HG02884 (cell line): ENCODE measurements around the gene CNTF.

Experiments
- ATAC-seq: cut with Tn5 transposase; IDR thresholded peaks from one replicate; pipeline ENCODE4 v1.9.1; 2021; ENCODE audit warnings: mild to moderate bottlenecking, moderate library complexity; ENCODE audit not compliant: unreplicated experiment

Gene CNTF

GRCh38 chr11:58641803-58642581, 19.5 kb downstream of the CNTF start:
- ATAC-seq: no peak

GRCh38 chr11:58645854-58646253, 23.4 kb downstream of the CNTF start:
- ATAC-seq: no peak

- peak; percentile 75 for ATAC-seq
Measured at GRCh38 chr11:58647141-58647699, 24.8 kb downstream of the CNTF start.

- ATAC-seq: no peak
Measured at GRCh38 chr11:58647866-58648265, 25.4 kb downstream of the CNTF start.

- ATAC-seq: no peak
Measured at GRCh38 chr11:58649623-58650022, 27.2 kb downstream of the CNTF start.

GRCh38 chr11:58650496-58650895, 28.0 kb downstream of the CNTF start:
- no peak for ATAC-seq

- no peak for ATAC-seq
Measured at GRCh38 chr11:58652726-58653280, 30.3 kb downstream of the CNTF start.

- peak; percentile 92 for ATAC-seq
Measured at GRCh38 chr11:58654079-58654907, 31.8 kb downstream of the CNTF start.

GRCh38 chr11:58654908-58655296, 32.4 kb downstream of the CNTF start:
- ATAC-seq: no peak

- no peak for ATAC-seq
Measured at GRCh38 chr11:58656348-58656747, 33.9 kb downstream of the CNTF start.

- ATAC-seq: no peak
Measured at GRCh38 chr11:58658623-58659022, 36.2 kb downstream of the CNTF start.

GRCh38 chr11:58659404-58659803, 36.9 kb downstream of the CNTF start:
- ATAC-seq: no peak

- ATAC-seq: no peak
Measured at GRCh38 chr11:58659910-58660570, 37.6 kb downstream of the CNTF start.

- ATAC-seq: no peak
Measured at GRCh38 chr11:58671983-58672633, 49.6 kb downstream of the CNTF start.

- no peak for ATAC-seq
Measured at GRCh38 chr11:58674609-58675008, 52.1 kb downstream of the CNTF start.
